ENCODE measurements around the gene CCDC127.
A peak's percentile ranks its signal among the peaks of the same experiment; 100 is the strongest.
"Not testable (repeated sequence)": the region's sequence is repeated elsewhere in the genome, so short reads cannot be mapped to it uniquely, and the experiment has no call there.

Gene CCDC127, protein sequence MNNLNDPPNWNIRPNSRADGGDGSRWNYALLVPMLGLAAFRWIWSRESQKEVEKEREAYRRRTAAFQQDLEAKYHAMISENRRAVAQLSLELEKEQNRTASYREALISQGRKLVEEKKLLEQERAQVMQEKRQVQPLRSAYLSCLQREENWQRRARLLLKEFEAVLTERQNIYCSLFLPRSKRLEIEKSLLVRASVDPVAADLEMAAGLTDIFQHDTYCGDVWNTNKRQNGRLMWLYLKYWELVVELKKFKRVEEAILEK

DNA sequence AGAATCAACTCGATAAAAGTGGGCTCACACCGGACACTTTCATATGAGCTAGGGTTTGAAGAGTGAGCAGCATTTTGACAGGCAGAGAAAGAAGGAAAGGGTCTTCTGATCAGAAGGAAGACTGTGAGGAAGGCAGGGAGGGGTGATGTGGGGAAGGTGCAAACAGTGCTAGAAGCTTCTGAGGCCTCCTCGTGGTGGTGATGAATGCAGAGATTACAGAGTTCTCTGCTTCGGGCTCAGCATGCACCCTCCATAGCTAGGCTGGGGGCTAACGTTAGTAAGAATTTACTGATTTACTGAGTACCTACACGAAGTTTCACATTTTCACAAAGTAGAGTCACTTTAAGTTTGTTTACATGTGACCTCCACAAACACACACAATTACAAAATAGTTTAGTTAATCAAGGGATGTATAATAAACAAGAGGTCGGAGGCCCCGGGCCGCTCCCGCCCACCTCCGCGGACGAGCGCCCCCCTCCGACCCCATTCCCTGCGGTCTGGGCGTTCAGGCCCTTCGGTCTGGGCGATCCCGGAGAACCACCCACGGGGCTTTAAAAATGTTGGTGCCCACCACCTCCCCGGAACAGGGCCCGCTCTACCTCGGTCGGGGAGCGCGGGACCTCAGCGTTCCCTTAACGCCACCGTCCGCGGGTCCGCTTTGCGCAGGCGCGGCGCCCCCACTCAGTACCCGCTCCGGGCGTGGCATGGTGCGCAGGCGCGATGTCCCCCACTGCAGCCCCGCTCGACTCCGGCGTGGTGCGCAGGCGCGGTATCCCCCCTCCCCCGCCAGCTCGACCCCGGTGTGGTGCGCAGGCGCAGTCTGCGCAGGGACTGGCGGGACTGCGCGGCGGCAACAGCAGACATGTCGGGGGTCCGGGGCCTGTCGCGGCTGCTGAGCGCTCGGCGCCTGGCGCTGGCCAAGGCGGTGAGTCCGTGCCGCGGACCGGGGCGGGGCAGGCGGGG, at the start of gene CCDC127, which contains the start of gene SDHA:
Gene CCDC127 (minus strand): TSS at position 660 of the 963 bp plus-strand sequence. CDS start 1,304 bp downstream, outside the sequence.
Gene SDHA (plus strand): TSS at position 827 of the 963 bp plus-strand sequence. CDS start 36 bp downstream, at position 863.
- peak; percentile 96 for DNase-seq

DNA sequence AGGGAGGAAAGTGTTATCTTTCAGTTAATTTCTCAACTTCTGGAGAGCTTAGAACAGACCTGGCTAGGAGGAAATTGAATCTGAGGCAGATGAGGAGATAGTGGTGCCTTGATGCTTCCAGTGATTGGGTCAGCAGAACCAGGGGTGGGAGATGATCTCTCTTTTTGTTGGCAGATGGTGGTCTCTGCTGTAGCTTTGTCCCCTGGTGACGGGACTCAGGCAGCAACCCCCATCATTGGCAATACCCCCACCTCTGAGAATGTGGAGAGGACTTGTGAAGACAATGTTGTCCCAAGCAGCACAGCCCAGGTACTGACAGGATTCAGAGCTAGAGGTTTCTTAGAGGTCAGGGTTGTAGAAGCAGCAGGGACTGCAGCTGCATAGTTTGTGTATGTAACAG, 49.8 kb upstream of the CCDC127 start:
- no peak for DNase-seq

DNA sequence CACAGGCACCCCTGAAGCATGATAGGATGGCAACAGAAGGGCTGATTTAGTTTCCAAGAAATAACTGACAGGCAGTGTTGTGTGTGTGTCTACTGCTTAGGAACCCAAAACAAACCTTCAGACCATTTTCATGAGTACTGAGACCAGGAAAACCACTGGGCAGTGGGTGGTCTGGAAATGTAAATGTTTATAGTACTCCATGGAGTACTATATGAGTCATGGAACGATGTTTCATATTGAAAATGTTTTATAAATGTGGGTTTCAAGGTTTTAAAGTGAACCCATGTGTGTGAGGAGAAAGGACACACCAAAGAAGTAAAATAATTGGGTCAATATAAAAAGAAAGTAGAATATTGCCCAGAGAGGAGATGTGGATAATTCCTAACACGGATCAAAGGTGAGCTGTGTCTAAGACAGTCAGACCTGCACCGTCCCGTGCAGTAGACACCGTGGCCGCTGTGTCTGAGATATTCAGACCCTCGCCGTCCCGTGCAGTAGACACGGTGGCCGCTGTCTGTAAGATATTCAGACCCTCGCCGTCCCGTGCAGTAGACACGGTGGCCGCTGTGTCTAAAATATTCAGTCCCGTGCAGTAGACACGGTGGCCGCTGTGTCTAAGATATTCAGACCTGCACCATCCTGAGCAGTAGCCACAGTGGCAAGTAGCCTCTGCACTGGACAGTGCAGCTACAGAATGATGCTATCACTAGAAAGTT, 48.5 kb upstream of the CCDC127 start:
- DNase-seq = not testable (repeated sequence)

DNA sequence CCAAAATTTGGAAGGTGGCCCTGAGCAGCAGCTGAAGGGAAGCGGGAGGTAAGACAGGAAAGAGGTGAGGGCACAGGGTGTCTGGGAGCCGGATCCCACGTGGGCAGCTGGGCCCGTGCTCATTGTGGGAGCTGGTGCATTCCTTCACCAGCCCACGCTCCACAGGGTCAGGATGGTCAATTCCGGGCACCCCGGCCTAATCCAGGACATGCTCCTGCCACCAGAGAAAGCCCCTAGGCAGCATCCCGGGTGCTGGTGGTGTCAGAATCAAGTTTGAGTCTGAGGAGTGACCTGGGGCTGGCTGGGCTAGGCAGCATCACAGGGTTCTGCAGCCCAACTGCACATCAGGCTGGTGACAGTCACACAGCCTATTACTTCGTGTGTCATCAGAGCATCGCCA, 46.4 kb upstream of the CCDC127 start:
- no peak for DNase-seq

DNA sequence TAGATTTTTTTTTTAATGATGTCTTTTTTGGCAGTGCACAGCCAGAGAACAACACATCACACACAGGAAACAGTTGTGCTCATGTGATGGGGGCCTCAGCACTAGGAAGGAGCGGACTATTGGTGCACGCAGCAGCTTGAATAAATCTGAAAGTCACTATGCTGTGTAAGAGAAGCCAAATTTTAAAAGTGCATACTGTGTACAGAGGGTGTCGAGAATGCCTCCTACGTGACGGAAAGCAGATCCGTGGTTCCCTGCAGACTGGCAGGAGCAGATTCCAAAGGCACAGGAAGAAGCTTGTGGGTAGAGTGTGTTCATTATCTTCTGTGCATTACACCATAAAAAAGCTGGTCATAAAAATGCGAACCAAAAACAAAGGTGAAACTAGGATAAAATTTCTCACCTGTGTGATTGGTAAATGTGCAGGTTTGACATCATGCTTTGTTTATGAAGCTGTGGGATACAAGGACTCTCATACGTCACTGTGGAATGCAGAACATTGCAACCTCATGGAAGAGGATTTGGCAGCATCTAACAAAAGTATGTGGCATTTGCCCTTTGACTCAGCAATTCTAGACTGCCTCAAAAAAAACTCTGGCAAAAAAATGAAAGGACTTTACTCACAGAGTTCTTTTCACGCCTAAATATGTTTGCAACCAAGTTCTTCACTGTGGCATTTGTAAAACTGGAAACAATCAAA, 45.5 kb upstream of the CCDC127 start:
- DNase-seq = not testable (repeated sequence)

DNA sequence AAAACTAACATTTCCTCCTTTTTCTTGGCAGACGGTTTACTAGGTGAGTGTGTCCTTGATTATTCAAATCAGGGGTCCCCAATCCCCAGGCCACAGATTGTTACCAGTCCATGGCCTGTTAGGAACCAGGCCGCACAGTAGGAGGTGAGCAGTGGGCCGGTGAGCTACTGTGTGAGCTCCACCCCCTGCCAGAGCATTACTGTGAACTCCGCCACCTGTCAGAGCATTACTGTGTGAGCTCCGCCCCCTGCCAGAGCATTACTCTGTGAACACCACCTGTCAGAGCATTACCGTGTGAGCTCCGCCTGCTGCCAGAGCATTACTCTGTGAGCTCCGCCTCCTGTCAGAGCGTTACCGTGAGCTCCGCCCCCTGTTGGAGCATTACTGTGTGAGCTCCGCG, 39.2 kb upstream of the CCDC127 start:
- DNase-seq = no peak

DNA sequence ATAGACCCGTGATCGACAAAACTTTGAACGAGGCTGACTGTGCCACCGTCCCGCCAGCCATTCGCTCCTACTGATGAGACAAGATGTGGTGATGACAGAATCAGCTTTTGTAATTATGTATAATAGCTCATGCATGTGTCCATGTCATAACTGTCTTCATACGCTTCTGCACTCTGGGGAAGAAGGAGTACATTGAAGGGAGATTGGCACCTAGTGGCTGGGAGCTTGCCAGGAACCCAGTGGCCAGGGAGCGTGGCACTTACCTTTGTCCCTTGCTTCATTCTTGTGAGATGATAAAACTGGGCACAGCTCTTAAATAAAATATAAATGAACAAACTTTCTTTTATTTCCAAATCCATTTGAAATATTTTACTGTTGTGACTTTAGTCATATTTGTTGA, 38.4 kb upstream of the CCDC127 start:
- DNase-seq = not testable (repeated sequence)

DNA sequence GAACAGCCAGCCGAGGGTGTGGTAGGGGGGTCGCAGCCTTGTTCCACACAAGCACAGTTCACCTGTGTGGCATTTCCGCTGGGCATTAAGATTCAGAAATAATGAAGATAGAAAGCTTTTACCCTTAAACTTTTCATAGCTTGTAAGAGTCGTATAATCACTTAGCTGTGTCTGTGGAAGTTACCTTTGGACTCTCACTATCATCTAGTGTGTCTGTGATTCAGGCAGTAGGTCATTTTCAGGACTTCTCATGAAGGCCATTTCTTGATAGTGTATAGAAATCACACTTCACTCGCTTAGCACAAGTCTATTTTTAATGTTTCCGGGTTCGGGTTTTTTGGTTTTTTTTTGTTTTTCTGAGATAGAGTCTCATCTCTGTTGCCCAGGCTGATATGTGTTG, 37.2 kb upstream of the CCDC127 start:
- not testable (repeated sequence) for DNase-seq

DNA sequence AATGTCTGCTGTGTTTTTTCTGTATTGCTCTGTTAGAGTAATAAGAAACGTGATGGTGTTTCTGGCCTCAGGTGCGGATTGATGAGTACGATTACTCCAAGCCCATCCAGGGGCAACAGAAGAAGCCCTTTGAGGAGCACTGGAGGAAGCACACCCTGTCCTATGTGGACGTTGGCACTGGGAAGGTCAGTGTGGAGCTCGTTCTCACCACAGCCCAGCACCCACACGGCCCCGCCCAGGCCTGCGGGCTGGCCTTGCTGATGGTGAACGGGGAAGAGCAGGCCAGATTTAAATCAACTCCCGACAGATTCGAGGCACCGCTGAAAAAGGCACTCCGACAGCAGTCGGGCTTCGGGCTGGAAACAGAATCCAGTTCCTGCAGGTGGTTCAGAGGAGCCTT, 36.4 kb upstream of the CCDC127 start:
- not testable (repeated sequence) for DNase-seq

DNA sequence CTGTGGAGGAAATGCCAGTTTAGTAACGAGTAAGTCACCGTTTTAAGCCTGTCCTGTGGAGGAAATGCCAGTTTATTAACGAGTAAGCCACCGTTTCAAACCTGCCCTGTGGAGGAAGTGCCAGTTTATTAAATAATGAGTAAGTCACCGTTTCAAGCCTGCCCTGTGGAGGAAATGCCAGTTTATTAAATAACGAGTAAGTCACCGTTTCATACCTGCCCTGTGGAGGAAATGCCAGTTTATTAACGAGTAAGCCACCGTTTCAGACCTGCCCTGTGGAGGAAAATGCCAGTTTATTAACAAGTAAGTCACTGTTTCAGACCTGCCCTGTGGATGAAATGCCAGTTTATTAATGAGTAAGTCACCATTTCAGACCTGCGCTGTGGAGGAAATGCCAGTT, 34.6 kb upstream of the CCDC127 start:
- no peak for DNase-seq

DNA sequence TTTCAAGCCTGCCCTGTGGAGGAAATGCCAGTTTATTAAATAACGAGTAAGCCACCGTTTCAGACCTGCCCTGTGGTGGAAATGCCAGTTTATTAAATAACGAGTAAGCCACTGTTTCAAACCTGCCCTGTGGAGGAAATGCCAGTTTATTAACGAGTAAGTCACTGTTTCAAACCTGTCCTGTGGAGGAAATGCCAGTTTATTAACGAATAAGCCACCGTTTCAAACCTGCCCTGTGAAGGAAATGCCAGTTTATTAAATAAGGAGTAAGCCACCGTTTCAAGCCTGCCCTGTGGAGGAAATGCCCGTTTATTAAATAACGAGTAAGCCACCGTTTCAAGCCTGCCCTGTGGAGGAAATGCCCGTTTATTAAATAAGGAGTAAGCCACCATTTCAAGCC, 34.0 kb upstream of the CCDC127 start:
- not testable (repeated sequence) for DNase-seq

DNA sequence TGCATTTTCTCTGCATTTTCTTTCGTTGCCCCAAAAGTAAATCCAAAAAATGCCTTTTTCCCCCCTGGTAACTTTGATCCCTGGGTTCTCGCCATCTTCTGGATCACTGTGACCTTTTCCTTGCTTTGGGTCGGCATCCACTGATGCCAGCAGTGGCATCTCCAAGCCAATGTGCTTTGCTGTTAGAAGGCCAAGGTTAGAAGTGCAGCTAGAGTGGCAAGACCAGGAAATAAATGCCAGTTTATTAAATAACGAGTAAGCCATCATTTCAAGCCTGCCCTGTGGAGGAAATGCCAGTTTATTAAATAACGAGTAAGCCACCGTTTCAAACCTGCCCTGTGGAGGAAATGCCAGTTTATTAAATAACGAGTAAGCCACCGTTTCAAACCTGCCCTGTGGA, 33.6 kb upstream of the CCDC127 start:
- DNase-seq = not testable (repeated sequence)

DNA sequence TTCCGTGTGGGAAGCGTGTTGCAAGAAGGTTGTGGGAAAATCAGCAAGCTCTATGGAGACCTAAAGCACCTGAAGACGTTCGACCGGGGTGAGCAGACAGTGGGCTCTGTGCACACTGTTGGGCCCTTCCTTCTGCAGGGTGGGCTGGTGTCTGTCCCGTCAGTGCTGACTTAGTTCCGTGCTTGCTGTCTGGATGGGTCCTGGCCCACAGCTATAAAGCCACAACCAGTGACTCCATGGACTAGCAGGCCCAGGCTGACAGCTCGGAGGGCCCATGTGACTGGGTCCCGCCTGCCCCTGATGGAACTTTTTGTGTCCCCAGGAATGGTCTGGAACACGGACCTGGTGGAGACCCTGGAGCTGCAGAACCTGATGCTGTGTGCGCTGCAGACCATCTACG, 33.1 kb upstream of the CCDC127 start:
- not testable (repeated sequence) for DNase-seq

DNA sequence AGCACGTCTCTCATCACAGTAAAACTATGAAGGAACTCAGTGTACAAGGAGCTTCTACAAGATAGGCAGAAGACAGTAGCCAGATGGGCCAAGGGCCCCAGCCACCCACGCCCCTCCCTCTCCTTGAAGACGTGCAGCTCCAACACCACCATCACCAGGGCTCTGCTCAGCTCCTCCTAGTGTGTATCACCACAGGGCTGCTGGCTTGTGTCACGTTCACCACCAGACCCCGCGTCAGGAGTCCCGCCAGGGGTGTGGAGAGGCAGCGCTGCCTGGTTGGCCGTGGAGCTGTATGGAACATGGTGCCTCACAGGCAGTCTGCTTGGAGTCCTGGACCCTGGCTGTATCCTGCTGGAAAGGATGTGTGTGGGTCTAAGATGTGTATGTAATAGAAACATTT, 32.4 kb upstream of the CCDC127 start:
- DNase-seq = not testable (repeated sequence)

DNA sequence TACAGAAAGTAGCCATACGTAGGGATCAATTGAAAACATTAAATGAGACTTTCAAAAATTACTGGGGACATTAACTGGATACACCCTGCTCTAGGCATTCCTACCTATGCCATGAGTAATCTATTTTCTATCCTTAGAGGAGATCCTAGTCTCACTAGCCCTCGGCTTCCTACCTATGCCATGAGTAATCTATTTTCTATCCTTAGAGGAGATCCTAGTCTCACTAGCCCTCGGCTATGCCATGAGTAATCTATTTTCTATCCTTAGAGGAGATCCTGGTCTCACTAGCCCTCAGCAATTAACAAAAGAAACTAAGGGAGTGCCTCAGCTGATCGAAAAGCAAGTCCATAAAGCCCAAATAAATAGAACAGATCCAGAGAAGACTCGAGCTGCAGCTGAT, 27.8 kb upstream of the CCDC127 start:
- not testable (repeated sequence) for DNase-seq

DNA sequence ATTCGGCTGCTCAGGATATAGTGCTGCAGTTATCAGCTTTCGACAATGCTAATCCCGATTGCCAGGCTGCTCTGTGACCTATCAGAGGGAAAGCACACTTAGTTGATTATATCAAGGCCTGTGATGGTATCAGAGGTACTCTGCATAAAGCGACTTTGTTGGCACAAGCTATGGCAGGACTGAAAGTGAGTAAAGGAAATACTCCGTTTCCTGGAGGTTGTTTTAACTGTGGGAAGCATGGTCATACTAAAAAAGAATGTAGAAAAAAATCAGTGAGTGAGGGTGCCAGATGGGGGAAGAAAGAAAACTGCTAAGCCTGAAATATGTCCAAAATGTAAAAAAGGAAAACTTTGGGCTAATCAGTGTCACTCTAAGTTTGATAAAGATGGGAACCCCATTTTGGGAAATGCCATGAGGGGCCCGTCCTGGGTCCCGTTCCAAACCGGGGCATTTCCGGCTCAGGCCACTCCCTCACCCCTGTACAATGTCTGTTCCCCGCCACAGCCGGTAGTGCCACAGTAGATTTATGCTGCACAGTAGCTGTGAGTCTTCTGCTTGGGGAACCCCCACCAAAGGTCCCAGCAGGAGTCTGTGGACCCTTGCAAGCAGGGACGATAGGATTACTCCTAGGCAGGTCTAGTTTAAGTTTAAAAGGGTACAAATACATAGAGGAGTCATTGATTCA, 25.9 kb upstream of the CCDC127 start:
- DNase-seq = not testable (repeated sequence)

DNA sequence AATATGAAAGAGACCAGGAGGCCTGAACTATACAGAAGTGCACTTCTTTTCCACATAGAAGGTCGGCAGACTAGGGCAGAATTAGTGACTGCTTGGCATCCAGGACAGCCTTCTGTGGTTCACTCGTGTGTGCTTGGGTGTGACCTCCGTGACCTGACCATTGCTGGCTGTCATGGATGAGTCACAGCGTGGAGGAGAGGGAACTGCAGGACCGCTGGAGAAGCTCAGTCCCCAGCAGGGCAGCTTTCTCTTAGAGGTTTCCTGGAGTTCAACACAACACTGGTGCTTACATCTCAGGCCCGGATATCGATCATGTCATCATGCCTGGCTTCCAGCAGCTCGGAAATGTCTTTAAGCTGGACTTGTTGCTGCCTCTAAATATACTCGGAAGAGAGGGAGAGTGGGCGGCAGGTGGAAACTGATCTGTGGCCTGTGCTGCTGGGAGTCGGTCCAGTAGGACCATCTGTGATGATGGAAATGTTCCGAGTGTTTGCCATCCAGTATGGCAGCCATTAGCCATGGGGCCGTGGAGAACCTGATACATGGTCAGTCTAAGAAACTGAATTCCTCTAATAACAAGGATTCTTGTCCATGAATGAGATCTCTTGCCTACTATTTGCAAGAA, 23.2 kb upstream of the CCDC127 start:
- not testable (repeated sequence) for DNase-seq

DNA sequence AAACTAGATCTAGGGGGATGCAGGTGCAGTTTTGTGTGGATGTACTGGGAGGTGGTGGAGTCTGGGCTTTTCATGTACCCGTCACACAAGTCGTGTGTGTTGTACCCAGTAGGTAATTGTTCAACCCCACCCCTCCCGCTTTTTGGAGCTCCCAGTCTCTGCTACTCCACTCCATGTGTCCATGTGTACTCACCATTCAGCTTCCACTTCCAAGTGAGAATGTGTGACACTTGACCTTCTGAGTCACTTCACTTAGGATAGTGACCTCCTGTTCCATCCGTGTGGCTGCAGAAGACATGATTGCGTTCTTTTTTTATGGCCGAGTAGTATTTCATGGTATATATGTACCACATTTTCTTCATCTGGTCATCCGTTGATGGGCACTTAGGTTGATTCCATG, 22.6 kb upstream of the CCDC127 start:
- not testable (repeated sequence) for DNase-seq

DNA sequence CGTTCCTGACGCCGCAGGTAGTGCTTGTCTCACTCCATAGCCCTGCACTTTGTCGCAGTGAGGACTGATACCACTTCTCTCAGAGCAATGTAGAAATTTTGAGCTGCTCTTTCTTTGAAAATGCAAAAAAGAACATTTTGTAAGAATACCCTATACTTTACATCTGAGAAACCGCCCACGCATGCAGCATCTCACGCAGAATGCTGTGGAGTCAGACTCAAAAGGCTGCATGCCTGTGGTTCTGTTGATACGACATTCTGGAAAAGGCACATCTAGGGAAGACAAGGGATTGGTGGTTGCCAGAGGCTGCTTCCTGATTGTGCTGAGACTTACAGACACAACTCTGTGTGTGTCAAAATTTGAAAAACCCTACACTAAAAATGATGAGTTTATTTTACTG, 20.0 kb upstream of the CCDC127 start:
- DNase-seq = not testable (repeated sequence)

DNA sequence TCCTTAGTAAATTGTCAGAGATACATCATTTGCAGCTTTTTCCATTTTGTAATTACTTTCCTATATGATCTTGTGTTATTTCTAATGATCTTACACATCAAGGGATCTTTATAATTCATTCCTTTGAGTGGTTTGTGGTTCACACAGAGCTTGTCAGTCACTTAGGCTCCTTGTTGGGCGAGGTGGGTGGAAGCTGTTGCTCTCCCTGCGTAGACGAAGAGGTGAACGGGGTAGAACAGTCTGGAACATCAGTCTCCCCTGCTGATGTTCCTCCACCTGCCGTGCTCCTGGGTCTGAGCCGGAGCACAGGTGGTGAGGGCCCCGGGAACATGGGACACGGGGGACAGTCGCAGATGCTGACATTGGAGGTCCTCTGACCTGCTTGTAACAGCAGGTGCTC, 17.6 kb upstream of the CCDC127 start:
- not testable (repeated sequence) for DNase-seq

DNA sequence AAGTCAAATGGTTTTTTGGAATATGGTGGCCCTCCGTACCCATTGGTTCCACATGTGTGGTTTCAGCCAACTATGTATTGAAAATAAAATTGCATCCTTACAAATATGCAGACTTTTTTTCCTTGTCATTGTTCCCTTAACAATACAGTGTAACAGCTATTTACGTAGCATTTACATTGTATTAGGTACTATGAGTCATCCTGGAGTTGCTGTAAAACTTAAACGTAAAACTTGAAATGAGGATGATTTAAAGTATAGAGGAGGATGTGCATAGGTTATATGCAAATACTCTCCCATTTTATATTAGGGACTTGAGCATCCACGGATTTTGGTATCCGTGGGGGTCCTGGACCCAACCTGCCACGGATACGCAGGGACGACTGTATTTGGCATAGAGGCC, 16.5 kb upstream of the CCDC127 start:
- DNase-seq = no peak

All from NCI-H69 (cell line).